ENCODE results near the gene CRYGB. TPM values are rescaled to one million over a fixed set of nuclear protein-coding genes. Genes with fewer than 3 reads are reported as not detected.
"Not testable (repeated sequence)": the region's sequence is repeated elsewhere in the genome, so short reads cannot be mapped to it uniquely, and the experiment has no call there.

Gene CRYGB
- total and polyA plus RNA-seq, 2 of the 13 experiments (the other 11 are each of a cell fraction or from before 2014, with no cell fraction given): not detected

DNA sequence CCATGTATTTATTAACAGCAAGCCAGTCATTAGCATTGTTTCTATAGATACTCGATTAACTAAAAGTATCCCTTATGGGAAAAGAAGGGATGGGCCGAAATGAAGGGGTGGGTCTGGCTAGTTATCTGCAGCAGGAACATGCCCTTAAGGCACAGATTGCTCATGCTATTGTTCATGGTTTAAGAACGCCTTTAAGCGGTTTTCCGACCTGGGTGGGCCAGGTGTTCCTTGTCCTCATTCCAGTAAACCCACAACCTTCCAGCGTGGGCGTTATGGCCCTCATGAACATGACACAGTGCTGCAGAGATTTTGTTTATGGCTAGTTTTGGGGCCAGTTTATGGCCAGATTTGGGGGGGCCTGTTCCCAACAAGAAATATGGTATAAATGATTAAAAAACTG, 7.6 kb downstream of the CRYGB start:
- H3K9ac ChIP-seq (ENCODE audit: insufficient read depth, low read depth, low read length); H3K36me3 ChIP-seq (replicated peaks in 1 of 2; ENCODE audit: control insufficient read depth in 1 of 2, insufficient read depth in 2 of 2, low read length in 2 of 2); H3K4me3 ChIP-seq (replicated peaks in 1 of 3; ENCODE audit: insufficient read depth in 1 of 3, low read depth in 2 of 3, low read length in 3 of 3); H3K4me2 ChIP-seq (ENCODE audit: low read depth, low read length); H3K27me3 ChIP-seq (ENCODE audit: control insufficient read depth in 1 of 2, insufficient read depth in 2 of 2, low read length in 2 of 2); intact Hi-C loops (cut with micrococcal nuclease; ENCODE audit: unreplicated experiment); H3K9me3 ChIP-seq (ENCODE audit: low read length); POLR2A ChIA-PET; H4K20me1 ChIP-seq (ENCODE audit: insufficient read depth, low read length); H3K79me2 ChIP-seq (ENCODE audit: insufficient read depth, low read length); DNase-seq (ENCODE audit: low spot score); H3K27ac ChIP-seq (ENCODE audit: extremely low read length, insufficient read depth, low read length); CTCF ChIA-PET (ENCODE audit: low intra/inter-chr PET ratio, low total read pairs); ATAC-seq; in situ Hi-C loops (cut with HindIII; ENCODE audit: extremely low pct_ligation_motif_present, low pct_unique_long_range_greater_than_20kb); FAIRE-seq; H2AFZ ChIP-seq (ENCODE audit: low read length); BruUV-seq (replicated peaks): not testable (repeated sequence)
- peak; percentile 99 for TF ChIP-seq ZNF761 (CRISPR knock-in tag; conservative IDR thresholded peaks at IDR 0.05)
- 91% methylated on average over 7 of the region's 7 CpGs for WGBS (ENCODE audit: low lambda C conversion rate)
- H3K4me1 ChIP-seq (ENCODE audit: insufficient read depth, low read length): peaks cover 44% of the 10 kb centered on the region

DNA sequence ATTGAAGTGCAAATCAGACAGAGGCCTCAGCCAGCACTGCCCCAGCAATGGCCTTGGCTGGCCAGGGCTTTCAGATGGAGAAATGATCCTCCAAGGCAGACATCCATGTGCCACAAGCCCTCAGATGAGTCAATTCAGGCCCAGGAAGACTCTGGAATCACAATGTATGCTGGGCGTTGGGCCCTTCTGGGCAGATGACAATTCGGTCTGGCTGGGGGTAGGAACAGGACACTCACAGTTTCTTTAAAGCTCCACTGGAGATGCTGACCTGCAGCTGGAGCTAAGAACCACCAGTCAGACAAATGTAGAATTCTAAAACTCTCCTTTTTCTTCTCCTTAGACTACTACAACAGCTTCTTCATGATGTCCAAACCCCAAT, 9.3 kb downstream of the CRYGB start:
- peaks cover 28% of the 10 kb centered on the region for H3K4me1 ChIP-seq (ENCODE audit: insufficient read depth, low read length)
- no peaks in the 10 kb centered on the region; the same call in 1 of the 2 replicates for H3K9me3 ChIP-seq (ENCODE audit: low read length)
- in situ Hi-C loops (cut with HindIII; ENCODE audit: extremely low pct_ligation_motif_present, low pct_unique_long_range_greater_than_20kb) (no loop called here), intact Hi-C loops (cut with micrococcal nuclease; ENCODE audit: unreplicated experiment) (no loop called here)
- no peak for TF ChIP-seq ZNF792 (CRISPR knock-in tag; IDR thresholded peaks at IDR 0.05)
- no peak for TF ChIP-seq ZNF20 (CRISPR knock-in tag; IDR thresholded peaks at IDR 0.05)
- no peak for TF ChIP-seq HNRNPLL (IDR thresholded peaks at IDR 0.05; ENCODE audit: low read depth, low read length, poor library complexity, severe bottlenecking)
- no peak for TF ChIP-seq ZNF709 (CRISPR knock-in tag; IDR thresholded peaks at IDR 0.05)
- no peak for TF ChIP-seq SUZ12 (IDR thresholded peaks at IDR 0.05; ENCODE audit: low read depth, low read length)
- TF ChIP-seq MEIS1 (CRISPR knock-in tag; IDR thresholded peaks at IDR 0.05; ENCODE audit: borderline replicate concordance): no peak
- no peak for TF ChIP-seq MAFF (IDR thresholded peaks at IDR 0.05; ENCODE audit: low read depth, low read length)
- TF ChIP-seq HDAC2 (CRISPR knock-in tag; IDR thresholded peaks at IDR 0.05): no peak
- TF ChIP-seq E2F1 (CRISPR knock-in tag; IDR thresholded peaks at IDR 0.05): no peak
- no peak for TF ChIP-seq ZSCAN30 (CRISPR knock-in tag; IDR thresholded peaks at IDR 0.05)
- no peak for TF ChIP-seq TAF1 (CRISPR knock-in tag; IDR thresholded peaks at IDR 0.05)
- ATAC-seq (no peak), FAIRE-seq (no peak), DNase-seq (ENCODE audit: low spot score) (no peak)
- no peaks in the 10 kb centered on the region for H3K79me2 ChIP-seq (ENCODE audit: insufficient read depth, low read length)
- H3K4me2 ChIP-seq (ENCODE audit: low read depth, low read length): 0 out of 2 replicates have a peak overlapping the region, but pooled peaks have one; percentile 5
- POLR2A ChIA-PET: interaction anchor here (0.9 to 1.4 kb wide), 3 partner anchors 11 to 425 kb away, joined by 3 to 6 read pairs (median 5); partner anchors contain the start of gene CCNYL1
- no peak overlapping the region for H3K27ac ChIP-seq (ENCODE audit: extremely low read length, insufficient read depth, low read length)
- no peaks in the 10 kb centered on the region for H3K36me3 ChIP-seq (replicated peaks in 1 of 2; ENCODE audit: control insufficient read depth in 1 of 2, insufficient read depth in 2 of 2, low read length in 2 of 2)
- no TSS peak for BruUV-seq (replicated peaks)
- 50% methylated on average over 2 of the region's 2 CpGs for WGBS (ENCODE audit: low lambda C conversion rate)
- H4K20me1 ChIP-seq (ENCODE audit: insufficient read depth, low read length): no peaks in the 10 kb centered on the region
- CTCF ChIA-PET (ENCODE audit: low intra/inter-chr PET ratio, low total read pairs): no interaction called here
- peak overlapping the region; percentile 48 for H2AFZ ChIP-seq (ENCODE audit: low read length)
- H3K9ac ChIP-seq (ENCODE audit: insufficient read depth, low read depth, low read length): no peak overlapping the region
- no peak overlapping the region for H3K4me3 ChIP-seq (replicated peaks in 1 of 3; ENCODE audit: insufficient read depth in 1 of 3, low read depth in 2 of 3, low read length in 3 of 3)
- H3K27me3 ChIP-seq (ENCODE audit: control insufficient read depth in 1 of 2, insufficient read depth in 2 of 2, low read length in 2 of 2): no peaks in the 10 kb centered on the region

All from HepG2 (cell line).